IMR-90 (cell line): ENCODE results near the gene HYPK. TPM values are rescaled to one million over a fixed set of nuclear protein-coding genes. Genes with fewer than 3 reads are reported as not detected.

Source experiments
- ATAC-seq: fragments of 200-7000 bp; cut with Tn5 transposase; 2 replicates; pipeline ENCODE4 v1.9.1; 2020; ENCODE audit warnings: low read depth, mild to moderate bottlenecking, moderate library complexity
- BruUV-seq: library from RNA; stranded (reverse); fragments of 400-500 nt; replicated peaks from 2 replicates; lab custom pipeline; 2021; lab: Mats Ljungman, UMichigan
- CTCF ChIA-PET: fragments of 300-600 bp; formaldehyde crosslinking; extraction: SDS; loops from one replicate; lab custom pipeline; 2021; ENCODE audit warnings: antibody characterized with exemption; lab: Yijun Ruan, JAX
- POLR2A ChIA-PET: fragments of 300-600 bp; sonication (Branson Sonifier 250); formaldehyde crosslinking; loops from one replicate; lab custom pipeline; 2022; ENCODE audit warnings: antibody characterized with exemption; ENCODE audit not compliant: unreplicated experiment; lab: Charles Lee
- DNase-seq: peaks from one replicate; pipeline ENCODE4 v3.0.0; 2013
- H2AFZ ChIP-seq: replicated peaks from 2 replicates; pipeline ENCODE3; 2013; ENCODE audit warnings: low read length, mild to moderate bottlenecking; ENCODE audit not compliant: poor library complexity
- H2AK5ac ChIP-seq: 2 replicates; pipeline ENCODE4 v1.6.1; 2013; ENCODE audit warnings: low read depth, low read length, inconsistent platforms
- H2AK9ac ChIP-seq: replicated peaks from 2 replicates; pipeline ENCODE3; 2013; ENCODE audit warnings: mild to moderate bottlenecking, low read depth, low read length, moderate library complexity; ENCODE audit not compliant: poor library complexity
- H2BK120ac ChIP-seq: 2 replicates; pipeline ENCODE4 v1.6.1; 2013; ENCODE audit warnings: low read depth, low read length, inconsistent platforms
- H2BK15ac ChIP-seq: 3 replicates; pipeline ENCODE4 v1.6.1; 2013; ENCODE audit warnings: low read depth, low read length, inconsistent platforms
- H2BK20ac ChIP-seq: 2 replicates; pipeline ENCODE4 v1.6.1; 2013; ENCODE audit warnings: low read depth, mild to moderate bottlenecking, inconsistent platforms, low read length, moderate library complexity
- H2BK5ac ChIP-seq: 2 replicates; pipeline ENCODE4 v1.6.1; 2013; ENCODE audit warnings: mild to moderate bottlenecking, low read depth, low read length, inconsistent platforms; ENCODE audit not compliant: poor library complexity, severe bottlenecking
- H3K14ac ChIP-seq: replicated peaks from 2 replicates; pipeline ENCODE4 v1.6.1; 2013; ENCODE audit warnings: low read depth, low read length, inconsistent platforms
- H3K18ac ChIP-seq: 2 replicates; pipeline ENCODE4 v1.6.1; 2013; ENCODE audit warnings: low read depth, low read length, control low read depth
- H3K23ac ChIP-seq: 2 replicates; pipeline ENCODE4 v1.6.1; 2013; ENCODE audit warnings: low read depth, low read length, inconsistent platforms
- H3K27ac ChIP-seq: 2 replicates; pipeline ENCODE4 v1.5.1; 2013; ENCODE audit warnings: mild to moderate bottlenecking, control low read depth, low read length; ENCODE audit not compliant: insufficient read depth
- H3K27me3 ChIP-seq: 2 replicates; pipeline ENCODE4 v1.6.1; 2013; ENCODE audit warnings: low read length; ENCODE audit not compliant: control insufficient read depth, insufficient read depth
- H3K36me3 ChIP-seq: 2 replicates; pipeline ENCODE4 v1.6.1; 2013; ENCODE audit warnings: low read length, mixed read lengths; ENCODE audit not compliant: control insufficient read depth, insufficient read depth
- H3K4ac ChIP-seq: 2 replicates; pipeline ENCODE4 v1.6.1; 2013; ENCODE audit warnings: low read depth, low read length, inconsistent platforms
- H3K4me1 ChIP-seq: 2 replicates; pipeline ENCODE4 v1.6.1; 2013; ENCODE audit warnings: low read length, mixed read lengths; ENCODE audit not compliant: control insufficient read depth, insufficient read depth
- H3K4me2 ChIP-seq: 2 replicates; pipeline ENCODE4 v1.6.1; 2013; ENCODE audit warnings: low read depth, mild to moderate bottlenecking, control low read depth, low read length, moderate library complexity
- H3K4me3 ChIP-seq: 2 replicates; pipeline ENCODE4 v1.5.1; 2013; ENCODE audit warnings: low read depth, mild to moderate bottlenecking, control low read depth, low read length, moderate library complexity; ENCODE audit not compliant: insufficient read depth
- H3K56ac ChIP-seq: 2 replicates; pipeline ENCODE4 v1.6.1; 2013; ENCODE audit warnings: low read length, inconsistent platforms; ENCODE audit not compliant: insufficient read depth; ENCODE audit errors: extremely low read depth
- H3K79me1 ChIP-seq, 2 experiments: 2 replicates each; pipeline ENCODE4 v1.6.1; 2013; ENCODE audit warnings: low read length in 2 of 2, inconsistent platforms in 1 of 2, low read depth in 1 of 2
- H3K9ac ChIP-seq: 2 replicates; pipeline ENCODE4 v1.6.1; 2013; ENCODE audit warnings: low read depth, low read length, control low read depth
- H3K9me1 ChIP-seq: 2 replicates; pipeline ENCODE4 v1.6.1; 2013; ENCODE audit warnings: low read length, inconsistent platforms; ENCODE audit not compliant: insufficient read depth
- H3K9me3 ChIP-seq: 2 replicates; pipeline ENCODE4 v1.6.1; 2013; ENCODE audit warnings: low read length; ENCODE audit not compliant: control insufficient read depth, insufficient read depth
- H4K20me1 ChIP-seq: 2 replicates; pipeline ENCODE4 v1.6.1; 2013; ENCODE audit warnings: low read length, inconsistent platforms; ENCODE audit not compliant: insufficient read depth
- H4K5ac ChIP-seq: 2 replicates; pipeline ENCODE4 v1.6.1; 2013; ENCODE audit warnings: mild to moderate bottlenecking, low read depth, low read length, control low read depth
- H4K8ac ChIP-seq, 2 experiments: 2 replicates each; pipeline ENCODE4 v1.6.1; 2013; ENCODE audit warnings: low read depth in 2 of 2, low read length in 2 of 2, control low read depth in 1 of 2, inconsistent platforms in 1 of 2
- H4K91ac ChIP-seq: 2 replicates; pipeline ENCODE4 v1.6.1; 2013; ENCODE audit warnings: low read depth, low read length, inconsistent platforms; ENCODE audit not compliant: insufficient read depth
- BHLHE40 ChIP-seq: fragments of 150-350 bp; IDR thresholded peaks from 2 replicates; pipeline ENCODE4 v1.6.1; 2016; ENCODE audit warnings: mild to moderate bottlenecking, low read depth, low read length
- CHD1 ChIP-seq: IDR thresholded peaks from 2 replicates; pipeline ENCODE4 v1.6.1; 2012; ENCODE audit warnings: low read depth, low read length, improper control_type of control experiment
- MAFK ChIP-seq: IDR thresholded peaks from 2 replicates; pipeline ENCODE4 v1.6.1; 2012; ENCODE audit warnings: low read depth, low read length, improper control_type of control experiment
- MXI1 ChIP-seq: IDR thresholded peaks from 2 replicates; pipeline ENCODE4 v1.6.1; 2012; ENCODE audit warnings: low read depth, mild to moderate bottlenecking, low read length, moderate library complexity, borderline replicate concordance
- POLR2A ChIP-seq: IDR thresholded peaks from 2 replicates; pipeline ENCODE4 v1.6.1; 2012; ENCODE audit warnings: mild to moderate bottlenecking, low read depth, low read length
- WGBS, 2 experiments: methylation state at CpG; one replicate each; pipeline versions ENCODE4 v1.1.5 to v1.1.7; 2013; ENCODE audit warnings: missing lambda C conversion rate in 2 of 2; ENCODE audit not compliant: insufficient read length in 1 of 2; ENCODE audit errors: extremely low coverage in 2 of 2; 5-methylcytosine and 5-hydroxymethylcytosine counted together
- dilution Hi-C: fragments of 300-500 bp; cut with HindIII; formaldehyde crosslinking; loops from one replicate; pipeline ENCODE4 v1.14.3; 2018; ENCODE audit warnings: low sequenced_read_pairs; ENCODE audit not compliant: unreplicated experiment
- in situ Hi-C: fragments of 300-500 bp; cut with MboI; formaldehyde crosslinking; loops from 3 replicates; pipeline ENCODE4 v1.14.3; 2019; ENCODE audit warnings: low sequenced_read_pairs, inconsistent platforms, mixed read lengths
- intact Hi-C: fragments of 100-400 bp; cut with micrococcal nuclease; formaldehyde crosslinking; loops from 2 replicates; pipeline ENCODE4 v1.10.0; 2022
- polyA plus RNA-seq, 3 experiments: library from polyadenylated mRNA; depleted of rRNA; stranded (reverse); fragments of >200 nt; gene quantifications; 2 replicates each; pipeline ENCODE4 v1.2.3, GENCODE V29; 2012; ENCODE audit warnings: low replicate concordance in 1 of 3
- total RNA-seq: library from RNA; depleted of rRNA; stranded (reverse); fragments of >200 nt; gene quantifications from 2 replicates; pipeline ENCODE4 v1.2.3, GENCODE V29; 2012

Gene HYPK
- total and polyA plus RNA-seq, 2 of the 4 experiments (the other 2 are of a cell fraction) = 1.4 to 9.1 TPM

DNA sequence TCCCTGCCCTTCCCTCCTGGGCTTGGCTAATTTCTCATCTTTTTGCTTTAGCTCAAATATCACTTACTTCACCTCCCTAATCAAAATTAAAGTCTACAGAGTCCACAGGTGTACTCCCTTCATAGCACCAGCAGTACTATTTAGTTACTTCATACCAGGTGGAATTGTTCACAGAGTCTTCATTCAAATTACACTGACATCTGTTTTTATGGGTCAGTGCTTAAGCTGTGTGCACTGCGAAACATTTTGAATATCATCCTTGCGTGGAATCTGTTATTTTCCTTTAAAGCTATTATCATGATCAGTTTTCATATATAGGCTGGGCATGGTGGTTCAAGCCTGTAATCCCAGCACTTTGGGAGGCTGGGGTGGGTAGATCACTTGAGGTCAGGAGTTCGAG, 11.0 kb upstream of the HYPK start:
- Histone ChIP-seq H2BK5ac (no peak overlapping the region), H3K4me1 (peaks cover 9% of the 10 kb centered on the region), H2BK15ac (no peak overlapping the region), H3K56ac (no peak overlapping the region), H3K14ac (no peak overlapping the region), H2AFZ (no peak overlapping the region), H3K9me3 (no peaks in the 10 kb centered on the region), H3K18ac (no peak overlapping the region), H4K5ac (no peak overlapping the region), H4K8ac (no peak overlapping the region), H3K4me3 (no peak overlapping the region), H2AK9ac (no peak overlapping the region), H3K9ac (no peak overlapping the region), H2BK20ac (no peak overlapping the region), H2BK120ac (no peak overlapping the region), H3K79me1 (peaks cover 11 to 20% of the 10 kb centered on the region in 2 experiments; a peak in 3 of 4 replicates), H3K27me3 (no peaks in the 10 kb centered on the region), H3K9me1 (peaks cover 10% of the 10 kb centered on the region), H3K4me2 (no peak overlapping the region), H2AK5ac (no peak overlapping the region), H4K91ac (no peak overlapping the region), H3K27ac (no peak overlapping the region), H3K4ac (no peak overlapping the region), H3K36me3 (peaks cover 15% of the 10 kb centered on the region), H3K23ac (no peak overlapping the region), H4K20me1 (peaks cover 15% of the 10 kb centered on the region)
- no peak for DNase-seq
- in situ Hi-C loops (no loop called here), dilution Hi-C loops (no loop called here), intact Hi-C loops (no loop called here)
- no CpG with 5 or more reads among the region's 3 CpGs for WGBS, 2 experiments
- no TSS peak for BruUV-seq
- no peak for TF ChIP-seq MXI1
- TF ChIP-seq MAFK = no peak
- TF ChIP-seq BHLHE40 = no peak
- TF ChIP-seq POLR2A = no peak
- no peak for TF ChIP-seq CHD1
- ATAC-seq = no peak
- POLR2A ChIA-PET = no interaction called here
- CTCF ChIA-PET = interaction anchor here (0.6 to 0.8 kb wide), 2 partner anchors 8 to 12 kb away, joined by 4 to 7 read pairs; partner anchors contain the start of gene ELL3
